LNCaP clone FGC (cell line): Measurements from ENCODE around the gene NOP53.
A peak's percentile ranks its signal among the peaks of the same experiment; 100 is the strongest.

Source experiments
- DNase-seq: peaks from one replicate; pipeline ENCODE4 v3.0.0-alpha.2; 2011; ENCODE audit warnings: low read depth
- H3K4me3 ChIP-seq: 2 replicates; pipeline ENCODE4 v1.5.1; 2011; ENCODE audit warnings: mild to moderate bottlenecking, low read depth, low read length, control low read depth
- CTCF ChIP-seq: IDR thresholded peaks from 2 replicates; pipeline ENCODE4 v1.5.1; 2012; ENCODE audit warnings: mild to moderate bottlenecking; ENCODE audit not compliant: control insufficient read depth, insufficient read depth; ENCODE audit errors: extremely low read depth

The NOP53 gene

GRCh38 chr19:47745010-47745901 lies at the start of gene NOP53:
Gene NOP53, plus strand, starts transcription at chr19:47745546. Its CDS starts 14 bp downstream, at chr19:47745560.
- TF ChIP-seq CTCF, result no peak
- peak within 1 kb of the TSS; percentile 70 for H3K4me3 ChIP-seq
- peak; percentile 85 for DNase-seq

GRCh38 chr19:47696635-47697034 lies 48.7 kb upstream of the NOP53 start:
- DNase-seq, result no peak
- no peak for TF ChIP-seq CTCF
- H3K4me3 ChIP-seq, result no peak overlapping the region

DNA sequence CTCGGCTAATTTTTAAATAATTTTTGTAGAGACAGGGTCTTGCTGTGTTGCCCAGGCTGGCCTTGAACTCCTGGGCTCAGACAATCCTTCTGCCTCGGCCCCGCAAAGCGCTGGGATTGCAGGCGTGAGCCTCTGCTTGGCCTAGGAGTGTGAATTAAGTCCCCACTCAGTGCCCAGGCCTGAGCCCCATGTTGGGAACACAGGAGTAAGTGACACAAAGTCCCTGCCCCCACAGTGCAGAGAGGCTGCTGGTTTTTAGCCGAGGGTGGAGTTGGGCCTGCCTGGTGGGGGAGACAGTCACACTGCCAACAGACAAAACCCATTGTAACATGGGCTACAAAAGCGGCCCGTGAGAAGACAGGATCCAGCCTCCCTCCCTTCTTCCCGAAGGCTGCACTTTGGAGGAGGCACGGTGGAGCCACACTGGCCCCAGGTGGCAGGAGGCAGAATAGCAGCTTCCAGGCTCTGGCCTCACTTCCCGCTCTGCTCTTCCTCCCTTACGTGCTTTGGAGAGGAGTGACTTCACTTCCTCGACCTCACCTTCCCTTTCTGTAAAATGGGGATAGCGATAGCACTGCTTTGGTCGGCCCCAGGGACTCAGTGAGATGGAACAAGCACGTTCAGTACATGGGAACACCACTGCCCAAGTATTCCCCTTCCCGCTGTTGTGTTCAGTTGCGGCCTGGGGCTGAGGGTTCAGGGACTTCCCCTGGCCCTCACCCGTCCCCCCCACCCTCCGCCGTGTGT lies 47.3 kb upstream of the NOP53 start:
- H3K4me3 ChIP-seq, result no peak overlapping the region
- TF ChIP-seq CTCF, result peak; percentile 82
- peak; percentile 30 for DNase-seq

- no peak for DNase-seq
- TF ChIP-seq CTCF, result no peak
- no peak overlapping the region for H3K4me3 ChIP-seq
Measured at GRCh38 chr19:47698631-47699359, 46.6 kb upstream of the NOP53 start.

GRCh38 chr19:47699360-47699917 lies 45.9 kb upstream of the NOP53 start:
- H3K4me3 ChIP-seq, result no peak overlapping the region
- no peak for DNase-seq
- peak; percentile 51 for TF ChIP-seq CTCF

DNA sequence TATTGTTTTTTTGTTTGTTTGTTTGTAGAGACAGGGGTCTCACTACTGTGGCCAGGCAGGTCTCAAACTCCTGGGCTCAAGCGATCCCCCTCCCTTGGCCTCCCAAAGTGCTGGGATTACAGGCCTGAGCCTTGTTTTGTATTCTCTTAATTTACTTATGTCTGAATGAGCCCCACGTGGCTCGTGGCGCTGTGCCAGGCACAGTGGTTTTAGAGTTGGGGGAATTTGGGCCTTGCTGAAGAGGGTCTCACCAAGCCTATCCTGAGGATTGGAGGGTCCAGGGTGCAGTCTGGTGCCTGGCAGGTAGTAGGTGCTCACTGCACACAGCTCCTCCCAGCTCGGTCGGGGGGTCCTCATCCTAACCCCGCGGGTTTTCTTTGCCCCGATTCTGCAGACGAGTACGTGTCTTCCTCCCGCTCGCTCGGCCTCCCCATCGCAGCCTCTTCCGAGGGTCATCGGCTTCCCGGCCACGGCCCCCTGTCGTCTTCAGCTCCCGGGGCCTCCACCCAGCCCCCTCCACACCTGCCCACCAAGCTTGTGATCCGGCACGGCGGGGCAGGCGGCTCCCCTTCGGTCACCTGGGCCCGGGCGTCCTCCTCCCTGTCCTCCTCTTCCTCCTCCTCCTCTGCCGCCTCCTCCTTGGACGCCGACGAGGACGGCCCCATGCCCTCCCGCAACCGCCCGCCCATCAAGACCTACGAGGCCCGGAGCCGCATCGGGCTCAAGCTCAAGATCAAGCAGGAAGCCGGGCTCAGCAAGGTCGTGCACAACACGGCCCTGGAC lies 44.2 kb upstream of the NOP53 start:
- no peak overlapping the region for H3K4me3 ChIP-seq
- TF ChIP-seq CTCF, result no peak
- DNase-seq, result no peak
